Measurements from ENCODE around the gene HSDL2.

HSDL2 gene

GRCh38 chr9:112433499-112434392 is 53.8 kb downstream of the HSDL2 start:
- no peak for TF ChIP-seq CTCF (IDR thresholded peaks at IDR 0.05; ENCODE audit: low read depth, low read length)
- no peak overlapping the region for H3K4me3 ChIP-seq (replicated peaks in 1 of 2; ENCODE audit: low read depth in 2 of 2, low read length in 2 of 2)
- DNase-seq (ENCODE audit: low read depth in 2 of 2): no peak

- TF ChIP-seq CTCF (IDR thresholded peaks at IDR 0.05; ENCODE audit: low read depth, low read length): no peak
- no peak for DNase-seq (ENCODE audit: low read depth in 2 of 2)
- H3K4me3 ChIP-seq (replicated peaks in 1 of 2; ENCODE audit: low read depth in 2 of 2, low read length in 2 of 2): no peak overlapping the region
Observed at GRCh38 chr9:112434487-112434886, 54.6 kb downstream of the HSDL2 start.

- no peak for TF ChIP-seq CTCF (IDR thresholded peaks at IDR 0.05; ENCODE audit: low read depth, low read length)
- H3K4me3 ChIP-seq (replicated peaks in 1 of 2; ENCODE audit: low read depth in 2 of 2, low read length in 2 of 2): no peak overlapping the region
- no peak for DNase-seq (ENCODE audit: low read depth in 2 of 2)
Observed at GRCh38 chr9:112437406-112437805, 57.5 kb downstream of the HSDL2 start.

- DNase-seq (ENCODE audit: low read depth in 2 of 2): no peak
- no peak overlapping the region for H3K4me3 ChIP-seq (replicated peaks in 1 of 2; ENCODE audit: low read depth in 2 of 2, low read length in 2 of 2)
- no peak for TF ChIP-seq CTCF (IDR thresholded peaks at IDR 0.05; ENCODE audit: low read depth, low read length)
Observed at GRCh38 chr9:112439171-112439570, 59.3 kb downstream of the HSDL2 start.

- no peak for TF ChIP-seq CTCF (IDR thresholded peaks at IDR 0.05; ENCODE audit: low read depth, low read length)
- no peak overlapping the region for H3K4me3 ChIP-seq (replicated peaks in 1 of 2; ENCODE audit: low read depth in 2 of 2, low read length in 2 of 2)
- DNase-seq (ENCODE audit: low read depth in 2 of 2): no peak
Observed at GRCh38 chr9:112439825-112440224, 59.9 kb downstream of the HSDL2 start.

GRCh38 chr9:112443200-112443599 is 63.3 kb downstream of the HSDL2 start:
- peak; percentile 49 for TF ChIP-seq CTCF (IDR thresholded peaks at IDR 0.05; ENCODE audit: low read depth, low read length)
- peak; percentile 28 to 44 for DNase-seq (ENCODE audit: low read depth in 2 of 2)
- no peak overlapping the region for H3K4me3 ChIP-seq (replicated peaks in 1 of 2; ENCODE audit: low read depth in 2 of 2, low read length in 2 of 2)
